NCI-H146 treated with DMSO at 0.1 percent for 48 hours (cell line): ENCODE data around the gene HMOX1.

Source experiments
- DNase-seq: peaks from one replicate; lab custom pipeline; 2025; ENCODE audit not compliant: unreplicated experiment; lab: John Stamatoyannopoulos, UW

The HMOX1 gene

DNA sequence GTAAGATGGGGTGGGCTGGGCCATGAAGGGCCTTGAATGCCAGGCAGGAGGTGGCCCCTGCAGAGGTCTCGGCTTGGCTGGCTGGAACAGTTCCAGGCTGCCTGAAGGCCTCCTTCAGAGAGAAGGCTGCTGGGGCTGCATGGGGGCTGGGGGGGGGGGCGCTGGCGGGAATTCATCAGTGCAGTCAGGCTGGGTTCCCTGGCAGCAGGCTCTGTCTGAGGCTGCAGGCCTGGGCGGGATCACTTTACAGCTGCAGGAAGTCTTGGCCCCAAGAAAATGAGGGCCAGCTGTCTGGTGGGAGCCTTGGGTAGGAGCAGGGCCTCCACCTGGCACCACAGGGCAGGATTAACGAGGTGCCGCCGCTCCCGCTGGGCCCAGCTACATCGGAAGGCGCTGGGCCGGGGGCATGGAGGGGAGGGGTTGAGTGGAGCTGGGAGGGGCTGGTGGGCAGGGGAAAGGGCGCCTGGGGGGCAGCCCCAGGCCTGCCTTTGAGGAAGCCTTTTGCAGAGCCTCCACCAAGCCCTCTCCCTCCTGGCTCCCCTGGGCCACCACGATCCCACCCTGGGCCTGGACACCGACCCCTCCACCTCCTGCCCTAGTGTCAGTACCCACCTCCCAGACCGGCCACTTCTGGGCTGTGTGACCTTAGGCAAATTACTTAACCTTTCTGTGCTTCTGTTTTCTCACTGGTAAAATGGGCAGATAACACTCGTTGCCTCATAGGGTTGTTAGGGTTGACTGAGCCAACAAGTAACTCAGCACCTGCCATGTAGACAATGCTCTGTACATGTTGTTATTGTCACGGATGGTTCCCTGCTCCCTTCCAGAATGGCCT lies 31.0 kb upstream of the HMOX1 start:
- DNase-seq = peak; percentile 17

- peak; percentile 66 for DNase-seq
Measured at GRCh38 chr22:35350539-35351503, 30.1 kb upstream of the HMOX1 start.

DNA sequence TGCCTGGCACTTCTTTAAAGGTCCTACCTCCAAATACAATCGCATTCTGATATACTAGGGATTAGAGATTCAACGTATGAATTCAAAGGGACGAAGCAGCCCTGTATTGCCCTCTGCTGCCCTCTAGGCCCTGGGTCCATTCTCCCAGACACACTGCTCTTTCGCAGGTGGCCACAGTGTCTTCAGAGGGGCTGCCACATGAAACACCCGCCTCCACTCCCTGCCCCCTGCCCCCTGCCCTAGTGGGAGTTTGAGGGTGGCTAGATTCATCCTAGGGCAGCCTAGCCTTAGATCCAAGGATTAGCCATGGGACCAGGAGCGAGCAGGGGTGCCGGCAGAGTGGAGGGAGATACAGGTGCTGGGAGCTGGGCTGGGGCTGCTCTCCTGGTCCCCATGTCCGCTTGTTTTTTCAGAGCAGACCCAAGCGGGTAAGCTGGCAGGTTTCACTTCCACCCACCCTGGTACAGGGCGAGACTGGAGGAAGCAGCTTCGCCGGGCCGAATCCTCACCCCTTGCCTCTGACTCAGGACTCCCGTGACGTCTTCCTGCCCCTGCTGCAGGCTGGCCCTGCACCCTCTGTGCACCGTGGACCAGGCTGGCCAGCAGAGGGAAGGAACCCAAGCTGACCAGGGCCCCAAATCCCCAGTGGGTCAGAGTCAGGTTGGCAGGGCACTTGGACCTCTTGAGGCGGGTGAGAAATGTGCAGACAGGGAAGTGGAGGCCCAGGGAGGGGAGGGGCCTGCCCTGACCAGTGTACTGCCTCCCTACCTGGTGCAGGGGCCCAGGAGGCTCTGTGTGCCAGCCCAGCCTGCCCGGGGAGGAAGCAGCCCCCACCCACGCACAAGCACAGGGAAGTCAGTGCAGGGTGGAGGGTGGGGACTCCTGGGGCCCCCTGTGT lies 28.4 kb upstream of the HMOX1 start:
- no peak for DNase-seq

- DNase-seq = no peak
Measured at GRCh38 chr22:35353318-35353717, 27.6 kb upstream of the HMOX1 start.

DNA sequence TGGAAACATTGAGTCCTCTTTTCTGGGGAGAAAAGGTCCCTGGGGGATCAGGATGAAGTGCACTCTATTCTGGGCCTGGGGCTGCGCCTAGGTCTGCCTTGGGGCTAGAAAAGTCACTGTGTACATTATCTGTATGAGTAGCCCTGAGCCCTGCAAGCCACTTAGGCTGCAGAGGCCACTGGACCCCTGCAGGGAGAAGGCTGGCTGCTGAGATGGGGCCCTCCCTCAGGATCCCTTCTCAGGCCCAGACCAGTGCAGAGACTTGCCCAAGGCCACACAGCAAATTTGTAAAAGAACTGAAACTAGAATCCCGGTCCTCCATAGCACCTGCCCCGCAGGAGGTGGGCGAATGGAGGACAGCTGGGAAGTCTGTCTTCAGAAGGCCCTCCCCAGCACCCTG lies 26.8 kb upstream of the HMOX1 start:
- DNase-seq = no peak

GRCh38 chr22:35357883-35358621 lies 22.8 kb upstream of the HMOX1 start:
- no peak for DNase-seq

DNA sequence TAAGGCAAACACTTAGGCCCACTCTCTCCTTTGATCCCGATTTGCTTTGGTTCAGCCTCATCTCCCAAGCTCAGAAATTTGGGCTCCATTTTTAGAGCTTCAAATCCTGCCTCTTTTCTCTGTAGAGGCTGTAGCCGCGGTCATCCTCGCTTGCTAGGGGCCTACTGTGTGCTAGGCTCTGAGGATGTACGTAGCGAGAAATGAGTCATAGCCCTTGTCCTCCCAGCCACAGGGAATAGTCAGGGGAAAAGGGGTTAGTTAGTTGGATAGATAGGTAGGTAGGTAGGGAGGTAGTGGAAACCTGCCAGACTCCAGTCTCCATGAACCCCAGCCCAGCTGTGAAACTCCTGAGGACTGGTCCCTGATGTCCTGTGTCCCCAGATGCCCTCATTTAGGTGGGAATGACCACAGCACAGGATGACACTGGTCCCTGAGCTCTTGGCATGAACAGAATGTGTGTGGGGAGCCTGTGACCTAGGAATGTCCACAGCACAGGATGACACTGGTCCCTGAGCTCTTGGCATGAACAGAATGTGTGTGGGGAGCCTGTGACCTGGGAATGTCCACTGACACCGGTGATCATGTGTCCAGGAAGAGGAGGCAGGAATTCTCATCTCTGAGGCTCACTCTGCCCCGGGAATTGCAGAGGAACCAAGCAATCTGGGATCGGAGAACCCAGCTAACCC lies 21.4 kb upstream of the HMOX1 start:
- no peak for DNase-seq

DNA sequence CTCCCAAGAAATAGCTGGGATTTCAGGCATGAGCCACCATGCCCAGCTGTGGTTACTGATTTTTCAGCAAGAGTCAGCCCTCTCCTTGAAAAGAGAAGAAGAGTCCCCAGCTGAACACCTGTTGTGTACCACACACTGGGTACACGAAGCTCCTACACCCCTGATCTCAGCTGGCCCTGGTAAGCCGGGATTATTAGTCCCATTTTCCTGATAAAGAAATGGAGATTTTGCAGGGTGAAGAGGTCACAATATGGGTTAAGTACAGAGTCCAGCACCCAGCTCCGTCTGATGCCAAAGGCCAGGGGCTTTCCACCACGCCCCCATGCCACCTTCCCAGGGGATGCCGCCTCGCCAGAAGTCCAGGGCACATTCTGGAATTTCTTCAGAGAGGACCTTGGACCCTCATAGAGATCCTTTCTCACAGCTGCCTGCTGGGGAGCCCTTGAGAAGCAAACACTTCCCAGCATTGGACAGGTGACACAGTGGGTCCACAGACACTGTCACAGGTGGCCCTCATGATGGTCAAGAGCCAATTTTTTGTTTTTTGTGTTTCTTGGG lies 19.8 kb upstream of the HMOX1 start:
- DNase-seq = no peak

GRCh38 chr22:35363566-35364086 lies 17.3 kb upstream of the HMOX1 start:
- DNase-seq = no peak

GRCh38 chr22:35364230-35364629 lies 16.7 kb upstream of the HMOX1 start:
- DNase-seq = peak; percentile 55

- DNase-seq = no peak
Measured at GRCh38 chr22:35367331-35367886, 13.5 kb upstream of the HMOX1 start.

DNA sequence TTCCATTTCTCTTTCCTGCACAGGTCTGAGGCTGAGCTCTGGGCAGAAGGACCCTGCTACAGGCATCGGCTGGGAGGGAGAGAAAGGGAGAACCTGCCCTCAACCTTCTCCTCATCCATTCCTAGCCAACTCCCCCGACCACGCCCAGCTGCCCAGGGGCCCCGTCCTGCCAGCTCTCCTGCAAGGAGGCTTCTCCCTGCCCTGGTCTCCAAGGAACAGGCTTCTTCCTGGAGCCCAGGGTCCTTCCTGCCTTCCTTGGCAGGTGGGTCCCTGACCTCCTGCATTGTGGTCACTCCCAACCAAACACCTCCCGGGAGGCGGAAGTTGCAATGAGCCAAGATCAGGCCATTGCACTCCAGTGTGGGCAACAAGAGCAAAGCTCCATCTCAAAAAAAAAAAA lies 12.5 kb upstream of the HMOX1 start:
- DNase-seq = no peak

DNA sequence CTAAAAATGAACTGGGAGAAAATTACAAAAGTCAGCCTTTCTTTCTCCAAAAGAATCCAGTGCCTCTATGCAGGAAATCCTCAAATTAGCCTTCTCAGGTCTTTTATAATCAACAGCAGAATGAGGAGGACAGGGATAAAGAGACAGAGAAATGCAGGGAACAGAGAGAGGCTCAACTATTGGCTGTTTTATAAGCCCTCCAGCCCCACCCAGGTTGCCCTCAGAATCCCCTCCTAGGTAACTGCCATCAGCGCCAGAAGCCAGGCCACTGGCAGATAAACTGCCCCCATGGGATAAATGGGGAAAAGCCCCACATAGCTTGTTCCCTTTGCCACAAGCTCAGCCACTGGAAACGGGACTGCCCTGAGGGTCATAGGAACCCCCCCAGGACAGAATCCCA lies 10.9 kb upstream of the HMOX1 start:
- DNase-seq = no peak

- no peak for DNase-seq
Measured at GRCh38 chr22:35373781-35374180, 7.1 kb upstream of the HMOX1 start.

GRCh38 chr22:35375031-35375430 lies 5.9 kb upstream of the HMOX1 start:
- no peak for DNase-seq

DNA sequence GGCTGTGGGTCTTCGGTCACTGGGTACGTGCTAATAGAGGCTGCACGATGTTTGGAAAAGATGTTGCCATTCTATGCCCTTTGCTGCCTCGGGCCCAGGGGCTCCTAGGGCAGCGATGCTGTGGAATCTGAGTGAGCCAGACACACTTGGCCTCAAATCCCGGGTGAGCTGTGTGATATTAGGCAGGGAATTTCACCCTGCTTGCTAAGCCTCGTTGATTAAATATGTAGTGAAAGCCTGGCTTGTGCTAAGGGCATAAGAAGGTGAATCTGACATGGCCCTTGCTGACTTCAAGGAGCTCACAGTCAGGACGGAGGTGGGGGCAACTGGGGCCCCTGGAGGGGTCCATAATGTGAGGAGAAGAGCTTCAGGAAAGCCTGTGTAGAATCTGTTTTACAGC lies 5.4 kb upstream of the HMOX1 start:
- no peak for DNase-seq

DNA sequence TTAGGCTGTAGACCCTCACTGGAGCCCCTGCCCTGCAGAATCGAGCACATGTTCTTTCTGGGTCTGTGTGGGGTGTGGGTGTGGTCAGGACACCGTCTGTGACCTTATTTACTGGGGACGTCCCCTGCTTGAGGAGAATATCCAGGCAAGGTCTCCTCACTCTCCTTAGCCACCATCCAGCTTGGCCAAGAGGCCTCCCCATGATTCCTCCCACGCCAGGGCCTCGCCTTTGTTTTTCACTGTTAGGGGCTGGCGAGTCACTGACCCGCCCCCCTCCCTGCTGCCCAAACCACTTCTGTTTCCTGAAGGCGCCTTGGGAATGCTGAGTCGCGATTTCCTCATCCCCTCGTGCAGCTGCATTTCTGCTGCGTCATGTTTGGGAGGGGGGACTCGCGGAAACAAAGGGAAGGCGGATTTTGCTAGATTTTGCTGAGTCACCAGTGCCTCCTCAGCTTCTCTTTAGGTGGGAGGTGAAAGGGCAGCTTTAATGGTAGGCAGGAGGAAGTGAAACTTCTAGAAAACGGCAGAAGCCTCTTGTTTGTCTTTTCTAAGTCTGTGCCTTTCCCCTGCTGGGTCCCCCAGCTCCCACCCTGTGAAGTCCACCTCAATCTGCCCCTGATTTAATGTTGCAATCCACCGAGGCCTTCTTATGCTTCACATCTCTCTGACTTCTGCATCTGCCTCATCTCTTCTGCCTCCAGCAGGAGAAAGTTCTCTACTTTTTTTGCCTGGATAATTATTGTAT lies 4.0 kb upstream of the HMOX1 start:
- DNase-seq = no peak

DNA sequence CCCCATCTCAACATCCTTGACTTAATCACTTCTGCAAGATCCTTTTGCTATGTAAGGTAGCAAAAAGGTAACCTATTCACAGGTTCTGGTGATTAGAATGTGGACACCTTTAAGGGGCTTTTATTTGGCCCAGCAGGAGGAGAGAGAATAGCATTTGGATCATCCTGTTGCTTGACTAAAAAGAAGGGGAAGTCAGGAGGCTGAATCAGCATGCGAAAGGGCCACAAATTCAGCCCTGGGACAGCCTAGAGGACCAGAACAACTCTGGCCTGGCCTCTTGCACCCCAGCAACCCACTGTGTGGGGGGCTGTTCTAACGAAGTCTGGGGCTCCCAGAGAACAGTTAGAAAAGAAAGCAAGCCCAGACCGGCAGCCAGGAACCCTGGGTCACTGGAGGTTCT lies 3.2 kb upstream of the HMOX1 start:
- DNase-seq = no peak
